Stomach (tissue), 4 donors: ENCODE measurements around the gene SPAST.

Source experiments
- CTCF ChIP-seq, 7 experiments: fragments of 450-650 bp in 4 of 7; fragments of 200-600 bp in 3 of 7; sonication (generic) in 3 of 7; IDR thresholded peaks; one replicate each; pipeline ENCODE4 v1.5.1; 2016 to 2019; ENCODE audit warnings: antibody characterized with exemption in 7 of 7, control low read depth in 2 of 7, mild to moderate bottlenecking in 1 of 7
- EP300 ChIP-seq: sonication (generic); formaldehyde crosslinking; IDR thresholded peaks from one replicate; pipeline ENCODE4 v1.6.1; 2017; ENCODE audit warnings: antibody characterized with exemption
- POLR2A ChIP-seq, 4 donors: fragments of 450-650 bp; IDR thresholded peaks; one replicate each; pipeline ENCODE4 v1.6.1; 2016; ENCODE audit warnings: antibody characterized with exemption in 4 of 4, control low read depth in 2 of 4, mild to moderate bottlenecking in 1 of 4, moderate library complexity in 1 of 4
- POLR2AphosphoS5 ChIP-seq, 3 donors: sonication (generic); formaldehyde crosslinking; IDR thresholded peaks; one replicate each; pipeline ENCODE4 v1.6.1; 2016; ENCODE audit warnings: antibody characterized with exemption in 3 of 3

- TF ChIP-seq CTCF (IDR thresholded peaks at IDR 0.05), result no peak
- TF ChIP-seq POLR2A (IDR thresholded peaks at IDR 0.05), result no peak
- TF ChIP-seq POLR2AphosphoS5 (IDR thresholded peaks at IDR 0.05), result no peak
- no peak for TF ChIP-seq EP300
Observed at GRCh38 chr2:32172870-32173269, 109.5 kb downstream of the SPAST start.
